NT2/D1 (cell line): ENCODE data around the gene FYB1.

Experiments used
- SUZ12 ChIP-seq: IDR thresholded peaks from 2 replicates; pipeline ENCODE4 v1.6.1; 2011; ENCODE audit not compliant: insufficient read length, insufficient read depth; ENCODE audit errors: extremely low read depth
- YY1 ChIP-seq: IDR thresholded peaks from 2 replicates; pipeline ENCODE4 v1.6.1; 2011; ENCODE audit not compliant: insufficient read length, insufficient read depth
- ZNF274 ChIP-seq: IDR thresholded peaks from 2 replicates; pipeline ENCODE4 v1.6.1; 2011; ENCODE audit warnings: mild to moderate bottlenecking, low read depth, low read length

DNA sequence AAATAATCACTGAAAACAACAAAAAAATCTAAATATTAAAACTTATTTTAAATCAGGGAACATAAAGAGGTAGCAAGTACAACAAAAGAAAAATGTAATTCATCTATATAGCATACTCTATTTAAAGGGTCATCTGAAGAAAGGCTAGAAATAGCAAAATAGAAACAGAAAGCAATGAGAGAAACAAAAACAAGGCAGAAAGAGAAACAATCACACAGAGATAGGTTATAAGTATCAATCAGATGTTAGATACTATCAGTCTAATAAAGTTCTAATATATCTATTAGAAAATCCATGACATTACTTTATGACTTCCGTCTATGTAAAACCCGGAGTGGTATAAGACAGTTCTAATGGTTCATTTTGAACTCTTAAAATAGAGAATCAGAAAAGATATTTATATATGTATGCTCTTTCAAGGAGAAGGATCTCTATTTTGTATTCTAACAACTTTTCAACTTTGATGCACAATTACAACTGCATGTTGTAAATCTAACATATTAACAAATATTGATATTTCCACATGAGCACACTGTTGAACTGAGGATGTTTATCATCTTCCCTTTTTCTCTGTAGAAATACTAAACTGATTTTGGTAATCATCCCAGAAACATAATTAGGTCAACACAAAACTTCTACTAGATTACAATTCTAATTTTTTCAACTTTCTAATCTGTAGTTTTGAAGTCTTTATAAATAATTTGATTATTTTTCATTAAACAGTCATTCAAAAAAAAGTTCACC lies 161.0 kb downstream of the FYB1 start:
- TF ChIP-seq SUZ12 (no peak), ZNF274 (no peak), YY1 (no peak)
